Measurements from ENCODE around the gene LIF. TPM values are rescaled to one million over a fixed set of nuclear protein-coding genes. Genes with fewer than 3 reads are reported as not detected.

The LIF gene
- total and polyA plus RNA-seq, 4 donors = 0.77 to 26.1 (median 5.1) TPM

DNA sequence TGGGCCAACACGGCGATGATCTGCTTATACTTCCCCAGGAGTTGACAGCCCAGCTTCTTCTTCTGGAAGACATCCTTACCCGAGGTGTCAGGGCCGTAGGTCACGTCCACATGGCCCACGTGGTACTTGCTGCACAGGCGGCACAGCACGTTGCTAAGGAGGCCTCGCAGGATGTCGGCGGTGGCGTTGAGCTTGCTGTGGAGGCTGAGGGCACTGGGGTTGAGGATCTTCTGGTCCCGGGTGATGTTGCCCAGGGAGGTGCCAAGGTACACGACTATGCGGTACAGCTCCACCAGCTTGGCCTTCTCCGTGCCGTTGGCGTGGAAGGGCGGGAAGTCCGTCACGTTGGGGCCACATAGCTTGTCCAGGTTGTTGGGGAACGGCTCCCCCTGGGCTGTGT, 2.9 kb downstream of the LIF start:
- Histone ChIP-seq H3K9me3 (ENCODE audit: control insufficient read depth in 4 of 4, insufficient read depth in 3 of 4, low read length in 3 of 4) (no peaks in the 10 kb centered on the region), H3K9ac (ENCODE audit: insufficient read depth in 1 of 2, low read length in 2 of 2) (no peak overlapping the region), H3K4me1 (ENCODE audit: control insufficient read depth in 5 of 5, insufficient read depth in 5 of 5, low read length in 5 of 5) (peaks cover 0 to 58% (median 9%) of the 10 kb centered on the region in 5 donors), H3K27me3 (ENCODE audit: control insufficient read depth in 3 of 3, insufficient read depth in 3 of 3, low read length in 2 of 3) (peaks cover 0 to 17% (median 2%) of the 10 kb centered on the region in 3 donors), H3K4me3 (no peak overlapping the region), H3K27ac (ENCODE audit: low read depth in 1 of 2, low read length in 1 of 2) (no peak overlapping the region), H3K36me3 (ENCODE audit: control insufficient read depth in 4 of 4, insufficient read depth in 4 of 4, low read length in 4 of 4) (no peaks in the 10 kb centered on the region)
- ATAC-seq (ENCODE audit: insufficient read depth, low FRiP score) (no peak), DNase-seq (no peak)
- WGBS, 2 donors = 90 to 96% methylated on average over 22 of the region's 22 CpGs
- TF ChIP-seq CTCF (IDR thresholded peaks at IDR 0.05; ENCODE audit: control extremely low read depth, extremely low read depth) = no peak

DNA sequence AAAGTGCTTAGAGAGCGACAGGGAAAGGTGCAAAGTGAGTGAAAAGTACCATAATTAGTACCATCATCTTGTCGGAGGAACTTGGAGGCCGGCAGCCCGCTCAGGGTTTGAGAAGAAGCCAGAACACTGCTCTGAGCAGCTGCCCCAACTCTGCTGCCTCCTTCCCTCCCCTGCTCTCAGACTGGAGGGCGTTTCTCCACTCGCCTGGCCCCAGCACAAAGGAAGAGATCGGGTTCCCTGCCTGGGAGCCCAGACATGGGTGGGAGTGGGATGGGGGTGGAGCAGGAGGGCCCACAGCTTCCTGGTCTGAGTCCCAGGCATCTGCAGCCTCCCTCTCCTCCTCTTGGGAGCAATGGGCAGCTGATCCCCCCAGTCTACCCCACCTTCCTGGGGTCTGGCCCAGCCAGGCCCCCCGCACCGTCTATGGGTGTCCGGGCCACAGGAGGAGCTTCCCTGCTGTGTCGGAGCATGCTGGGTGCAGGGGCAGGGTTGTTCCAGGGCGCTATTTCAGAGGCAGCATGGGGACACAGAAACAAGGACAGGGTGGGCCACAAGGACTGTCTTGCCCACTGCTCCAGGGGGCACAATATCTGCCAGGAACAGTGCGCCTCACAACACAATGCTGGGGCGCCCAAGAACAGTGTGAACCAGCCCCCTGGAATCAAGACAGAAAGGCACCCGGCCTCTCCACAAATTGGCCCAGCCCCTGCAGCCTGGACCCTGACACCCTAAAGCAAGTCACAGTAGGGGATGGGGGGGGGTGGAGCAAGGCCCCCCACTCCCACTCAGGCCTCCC, 4.8 kb downstream of the LIF start:
- no peak for ATAC-seq (ENCODE audit: insufficient read depth, low FRiP score)

DNA sequence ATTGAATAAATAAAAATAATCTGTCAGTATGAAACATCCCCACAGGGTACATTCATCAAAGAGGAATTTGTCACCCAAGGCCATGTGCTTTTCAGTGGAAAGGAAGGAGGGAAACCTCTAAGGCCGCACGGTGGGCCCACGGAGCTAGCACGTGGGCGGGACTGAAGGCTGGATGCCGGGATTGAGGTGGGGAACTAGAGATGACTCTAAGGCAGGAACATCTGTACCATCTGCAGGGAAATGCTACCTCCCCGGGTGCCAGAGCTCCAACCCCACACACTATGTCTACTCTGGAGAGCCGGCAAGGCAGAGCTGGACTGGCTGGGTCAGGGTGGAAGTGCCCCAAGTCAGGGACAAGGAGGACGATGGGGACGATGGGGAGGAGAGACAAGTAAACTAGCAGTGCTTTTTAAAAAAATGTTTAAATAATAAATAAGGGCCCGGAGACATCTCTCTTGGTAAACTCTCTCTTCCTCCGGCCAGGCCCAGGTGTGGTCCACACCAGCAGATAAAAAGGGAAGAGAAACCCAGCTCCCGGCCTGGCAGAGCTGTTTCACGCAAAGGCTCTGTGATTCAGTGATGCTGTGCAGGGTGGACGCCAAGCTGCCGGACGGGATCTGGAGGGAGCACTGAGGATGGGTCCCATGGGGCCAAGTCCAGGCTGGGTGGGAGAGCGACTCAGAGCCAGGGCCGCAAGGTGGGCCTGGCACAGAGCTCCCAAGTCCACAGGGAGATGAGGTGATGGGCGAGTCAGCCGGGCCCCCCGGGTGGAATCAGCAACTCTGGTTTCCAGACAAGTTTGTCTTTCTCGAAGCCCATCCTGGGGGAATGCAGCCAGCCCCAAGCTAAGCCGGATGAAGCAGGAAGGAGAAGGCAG, 5.8 kb downstream of the LIF start:
- ATAC-seq (ENCODE audit: insufficient read depth, low FRiP score) (no peak), DNase-seq (no peak)
- H3K27me3 ChIP-seq (ENCODE audit: control insufficient read depth in 3 of 3, insufficient read depth in 3 of 3, low read length in 2 of 3) = peaks cover 0 to 11% (median 0%) of the 10 kb centered on the region in 3 donors
- 81 to 88% methylated on average over 24 of the region's 24 CpGs for WGBS, 2 donors
- peak overlapping the region in 1 of 2 donors; percentile 20 for H3K9ac ChIP-seq (ENCODE audit: insufficient read depth in 1 of 2, low read length in 2 of 2)
- no peak for TF ChIP-seq CTCF (IDR thresholded peaks at IDR 0.05; ENCODE audit: control extremely low read depth, extremely low read depth)
- peaks cover 0 to 54% (median 13%) of the 10 kb centered on the region in 5 donors for H3K4me1 ChIP-seq (ENCODE audit: control insufficient read depth in 5 of 5, insufficient read depth in 5 of 5, low read length in 5 of 5)
- H3K36me3 ChIP-seq (ENCODE audit: control insufficient read depth in 4 of 4, insufficient read depth in 4 of 4, low read length in 4 of 4) = no peaks in the 10 kb centered on the region
- no peaks in the 10 kb centered on the region for H3K9me3 ChIP-seq (ENCODE audit: control insufficient read depth in 4 of 4, insufficient read depth in 3 of 4, low read length in 3 of 4)
- no peak overlapping the region for H3K4me3 ChIP-seq
- H3K27ac ChIP-seq (ENCODE audit: low read depth in 1 of 2, low read length in 1 of 2) = no peak overlapping the region

More for the DNA sequence above, 4.8 kb downstream of the LIF start:
- DNase-seq = peak; percentile 90 to 97 (median 93)
- no peak overlapping the region for H3K27ac ChIP-seq (ENCODE audit: low read depth in 1 of 2, low read length in 1 of 2)
- no peak for TF ChIP-seq CTCF (IDR thresholded peaks at IDR 0.05; ENCODE audit: control extremely low read depth, extremely low read depth)
- no peak overlapping the region for H3K4me3 ChIP-seq
- peaks cover 0 to 54% (median 6%) of the 10 kb centered on the region in 5 donors for H3K4me1 ChIP-seq (ENCODE audit: control insufficient read depth in 5 of 5, insufficient read depth in 5 of 5, low read length in 5 of 5)
- peak overlapping the region in 1 of 2 donors; percentile 20 for H3K9ac ChIP-seq (ENCODE audit: insufficient read depth in 1 of 2, low read length in 2 of 2)
- 80 to 81% methylated on average over 15 of the region's 15 CpGs for WGBS, 2 donors
- H3K36me3 ChIP-seq (ENCODE audit: control insufficient read depth in 4 of 4, insufficient read depth in 4 of 4, low read length in 4 of 4) = no peaks in the 10 kb centered on the region
- no peaks in the 10 kb centered on the region for H3K9me3 ChIP-seq (ENCODE audit: control insufficient read depth in 4 of 4, insufficient read depth in 3 of 4, low read length in 3 of 4)
- H3K27me3 ChIP-seq (ENCODE audit: control insufficient read depth in 3 of 3, insufficient read depth in 3 of 3, low read length in 2 of 3) = peaks cover 0 to 12% (median 0%) of the 10 kb centered on the region in 3 donors

Measured in lung (tissue), 12 donors.